Measurements from ENCODE around the gene POU2F2.

POU2F2 gene

GRCh38 chr19:42174958-42175734 lies 42.9 kb upstream of the POU2F2 start:
- no peak for TF ChIP-seq ZFX (IDR thresholded peaks at IDR 0.05)
- H3K27ac ChIP-seq, result no peak overlapping the region

GRCh38 chr19:42174188-42174587 lies 41.9 kb upstream of the POU2F2 start:
- no peak overlapping the region for H3K27ac ChIP-seq
- TF ChIP-seq CTCF (conservative IDR thresholded peaks at IDR 0.05) (no peak), ZFX (IDR thresholded peaks at IDR 0.05) (no peak)

GRCh38 chr19:42173695-42174094 lies 41.4 kb upstream of the POU2F2 start:
- TF ChIP-seq CTCF (conservative IDR thresholded peaks at IDR 0.05) (no peak), ZFX (IDR thresholded peaks at IDR 0.05) (no peak)
- no peak overlapping the region for H3K27ac ChIP-seq

- H3K27ac ChIP-seq, result no peak overlapping the region
- TF ChIP-seq CTCF (conservative IDR thresholded peaks at IDR 0.05) (no peak), ZFX (IDR thresholded peaks at IDR 0.05) (no peak)
Observed at GRCh38 chr19:42172261-42172660, 40.0 kb upstream of the POU2F2 start.

- no peak overlapping the region for H3K27ac ChIP-seq
- no peak for TF ChIP-seq CTCF (conservative IDR thresholded peaks at IDR 0.05)
- no peak for TF ChIP-seq ZFX (IDR thresholded peaks at IDR 0.05)
Observed at GRCh38 chr19:42170715-42171114, 38.5 kb upstream of the POU2F2 start.

GRCh38 chr19:42169486-42170413 lies 37.5 kb upstream of the POU2F2 start:
- TF ChIP-seq CTCF (conservative IDR thresholded peaks at IDR 0.05) (no peak), ZFX (IDR thresholded peaks at IDR 0.05) (no peak)

GRCh38 chr19:42168206-42168605 lies 36.0 kb upstream of the POU2F2 start:
- H3K27ac ChIP-seq, result no peak overlapping the region
- TF ChIP-seq ZFX (IDR thresholded peaks at IDR 0.05) (no peak), CTCF (conservative IDR thresholded peaks at IDR 0.05) (no peak)

More at GRCh38 chr19:42169486-42170413, 37.5 kb upstream of the POU2F2 start:
- no peak overlapping the region for H3K27ac ChIP-seq

Measured in C4-2B (cell line).